Inferior parietal cortex (tissue), 1 donor: Measurements from ENCODE around the gene MIGA1.

ENCODE experiments used
- DNase-seq: peaks from one replicate; pipeline ENCODE4 v3.0.0-alpha.2; 2016; ENCODE audit errors: extremely low spot score

MIGA1 gene

GRCh38 chr1:77845951-77846350 is 66.5 kb downstream of the MIGA1 start:
- DNase-seq: no peak

GRCh38 chr1:77846966-77847365 is 67.5 kb downstream of the MIGA1 start:
- no peak for DNase-seq

- DNase-seq: no peak
Measured at GRCh38 chr1:77847621-77848080, 68.2 kb downstream of the MIGA1 start.

- no peak for DNase-seq
Measured at GRCh38 chr1:77850082-77850481, 70.6 kb downstream of the MIGA1 start.

GRCh38 chr1:77857552-77857951 is 78.1 kb downstream of the MIGA1 start:
- no peak for DNase-seq

- no peak for DNase-seq
Measured at GRCh38 chr1:77858725-77859124, 79.3 kb downstream of the MIGA1 start.

GRCh38 chr1:77859248-77859647 is 79.8 kb downstream of the MIGA1 start:
- no peak for DNase-seq

- no peak for DNase-seq
Measured at GRCh38 chr1:77866296-77866695, 86.8 kb downstream of the MIGA1 start.

- no peak for DNase-seq
Measured at GRCh38 chr1:77872645-77873044, 93.2 kb downstream of the MIGA1 start.

GRCh38 chr1:77873461-77873860 is 94.0 kb downstream of the MIGA1 start:
- no peak for DNase-seq

GRCh38 chr1:77874804-77875445 is 95.5 kb downstream of the MIGA1 start:
- DNase-seq: no peak

- DNase-seq: no peak
Measured at GRCh38 chr1:77876884-77877283, 97.4 kb downstream of the MIGA1 start.

- no peak for DNase-seq
Measured at GRCh38 chr1:77881061-77881460, 101.6 kb downstream of the MIGA1 start.

- DNase-seq: no peak
Measured at GRCh38 chr1:77882411-77882810, 103.0 kb downstream of the MIGA1 start.

- DNase-seq: peak; percentile 19
Measured at GRCh38 chr1:77888081-77888780, 108.8 kb downstream of the MIGA1 start, which contains the start of gene NEXN. NEXN (plus strand) TSS chr1:77888624; CDS start chr1:77916107, 27,483 bp downstream.

GRCh38 chr1:77888781-77889642 is 109.6 kb downstream of the MIGA1 start:
- no peak for DNase-seq

- DNase-seq: no peak
Measured at GRCh38 chr1:77889671-77890070, 110.2 kb downstream of the MIGA1 start.

GRCh38 chr1:77891200-77891599 is 111.8 kb downstream of the MIGA1 start:
- DNase-seq: no peak

- no peak for DNase-seq
Measured at GRCh38 chr1:77899647-77900320, 120.3 kb downstream of the MIGA1 start.

GRCh38 chr1:77900687-77901293 is 121.3 kb downstream of the MIGA1 start:
- DNase-seq: peak; percentile 64

GRCh38 chr1:77905603-77906002 is 126.2 kb downstream of the MIGA1 start:
- no peak for DNase-seq
